ENCODE data around the gene MPP2.

DNA sequence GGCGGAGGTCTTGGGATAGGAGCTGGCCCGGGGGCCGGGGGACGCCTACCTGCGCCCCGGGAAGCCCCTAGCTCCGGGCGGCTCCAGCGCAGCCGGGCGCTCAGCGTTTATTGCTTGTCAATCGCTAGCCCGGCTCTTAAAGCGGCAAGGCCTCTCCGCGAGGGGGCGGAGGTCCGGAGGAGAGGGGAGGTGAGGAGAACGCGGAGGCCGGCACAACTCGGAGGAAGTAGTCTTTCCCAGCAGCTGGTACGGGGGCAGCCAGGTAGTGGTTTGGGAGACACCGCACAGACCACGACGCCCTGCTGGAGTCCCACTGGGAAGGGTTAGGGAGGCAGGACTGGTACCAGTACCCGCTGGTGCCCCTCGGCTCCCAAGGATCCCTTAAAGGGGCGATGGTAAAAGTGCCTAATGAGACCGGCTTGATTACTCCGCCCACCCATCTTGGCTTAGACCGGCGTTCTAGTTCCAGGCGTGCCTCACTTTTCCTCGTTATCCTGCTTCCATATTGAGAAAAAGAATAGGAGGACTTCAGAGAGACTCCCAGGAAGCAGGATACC, at the start of gene MPP2:
- TF ChIP-seq, protein P1, sequence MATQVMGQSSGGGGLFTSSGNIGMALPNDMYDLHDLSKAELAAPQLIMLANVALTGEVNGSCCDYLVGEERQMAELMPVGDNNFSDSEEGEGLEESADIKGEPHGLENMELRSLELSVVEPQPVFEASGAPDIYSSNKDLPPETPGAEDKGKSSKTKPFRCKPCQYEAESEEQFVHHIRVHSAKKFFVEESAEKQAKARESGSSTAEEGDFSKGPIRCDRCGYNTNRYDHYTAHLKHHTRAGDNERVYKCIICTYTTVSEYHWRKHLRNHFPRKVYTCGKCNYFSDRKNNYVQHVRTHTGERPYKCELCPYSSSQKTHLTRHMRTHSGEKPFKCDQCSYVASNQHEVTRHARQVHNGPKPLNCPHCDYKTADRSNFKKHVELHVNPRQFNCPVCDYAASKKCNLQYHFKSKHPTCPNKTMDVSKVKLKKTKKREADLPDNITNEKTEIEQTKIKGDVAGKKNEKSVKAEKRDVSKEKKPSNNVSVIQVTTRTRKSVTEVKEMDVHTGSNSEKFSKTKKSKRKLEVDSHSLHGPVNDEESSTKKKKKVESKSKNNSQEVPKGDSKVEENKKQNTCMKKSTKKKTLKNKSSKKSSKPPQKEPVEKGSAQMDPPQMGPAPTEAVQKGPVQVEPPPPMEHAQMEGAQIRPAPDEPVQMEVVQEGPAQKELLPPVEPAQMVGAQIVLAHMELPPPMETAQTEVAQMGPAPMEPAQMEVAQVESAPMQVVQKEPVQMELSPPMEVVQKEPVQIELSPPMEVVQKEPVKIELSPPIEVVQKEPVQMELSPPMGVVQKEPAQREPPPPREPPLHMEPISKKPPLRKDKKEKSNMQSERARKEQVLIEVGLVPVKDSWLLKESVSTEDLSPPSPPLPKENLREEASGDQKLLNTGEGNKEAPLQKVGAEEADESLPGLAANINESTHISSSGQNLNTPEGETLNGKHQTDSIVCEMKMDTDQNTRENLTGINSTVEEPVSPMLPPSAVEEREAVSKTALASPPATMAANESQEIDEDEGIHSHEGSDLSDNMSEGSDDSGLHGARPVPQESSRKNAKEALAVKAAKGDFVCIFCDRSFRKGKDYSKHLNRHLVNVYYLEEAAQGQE (tag by site-specific recombination; IDR thresholded peaks at IDR 0.05) = no peak
- TF ChIP-seq ZNF529 (tag by site-specific recombination; IDR thresholded peaks at IDR 0.05; ENCODE audit: insufficient replicate concordance) (no peak), ZNF501 (tag by site-specific recombination; IDR thresholded peaks at IDR 0.05) (0 out of 2 replicates have a peak, but pooled peaks have one; percentile 15), ZNF585B (tag by site-specific recombination; IDR thresholded peaks at IDR 0.05) (no peak), KLF16 (tag by site-specific recombination; IDR thresholded peaks at IDR 0.05) (no peak; the same call in 1 of the 2 replicates)
- TF ChIP-seq, protein P2, sequence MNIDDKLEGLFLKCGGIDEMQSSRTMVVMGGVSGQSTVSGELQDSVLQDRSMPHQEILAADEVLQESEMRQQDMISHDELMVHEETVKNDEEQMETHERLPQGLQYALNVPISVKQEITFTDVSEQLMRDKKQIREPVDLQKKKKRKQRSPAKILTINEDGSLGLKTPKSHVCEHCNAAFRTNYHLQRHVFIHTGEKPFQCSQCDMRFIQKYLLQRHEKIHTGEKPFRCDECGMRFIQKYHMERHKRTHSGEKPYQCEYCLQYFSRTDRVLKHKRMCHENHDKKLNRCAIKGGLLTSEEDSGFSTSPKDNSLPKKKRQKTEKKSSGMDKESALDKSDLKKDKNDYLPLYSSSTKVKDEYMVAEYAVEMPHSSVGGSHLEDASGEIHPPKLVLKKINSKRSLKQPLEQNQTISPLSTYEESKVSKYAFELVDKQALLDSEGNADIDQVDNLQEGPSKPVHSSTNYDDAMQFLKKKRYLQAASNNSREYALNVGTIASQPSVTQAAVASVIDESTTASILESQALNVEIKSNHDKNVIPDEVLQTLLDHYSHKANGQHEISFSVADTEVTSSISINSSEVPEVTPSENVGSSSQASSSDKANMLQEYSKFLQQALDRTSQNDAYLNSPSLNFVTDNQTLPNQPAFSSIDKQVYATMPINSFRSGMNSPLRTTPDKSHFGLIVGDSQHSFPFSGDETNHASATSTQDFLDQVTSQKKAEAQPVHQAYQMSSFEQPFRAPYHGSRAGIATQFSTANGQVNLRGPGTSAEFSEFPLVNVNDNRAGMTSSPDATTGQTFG (tag by site-specific recombination; IDR thresholded peaks at IDR 0.05; ENCODE audit: borderline replicate concordance) = no peak
